ENCODE measurements around the gene NEDD4L.
"Not testable (repeated sequence)": the region's sequence is repeated elsewhere in the genome, so short reads cannot be mapped to it uniquely, and the experiment has no call there.

Gene NEDD4L

GRCh38 chr18:58241877-58242276 is 197.9 kb downstream of the NEDD4L start:
- peak; percentile 94 for DNase-seq

DNA sequence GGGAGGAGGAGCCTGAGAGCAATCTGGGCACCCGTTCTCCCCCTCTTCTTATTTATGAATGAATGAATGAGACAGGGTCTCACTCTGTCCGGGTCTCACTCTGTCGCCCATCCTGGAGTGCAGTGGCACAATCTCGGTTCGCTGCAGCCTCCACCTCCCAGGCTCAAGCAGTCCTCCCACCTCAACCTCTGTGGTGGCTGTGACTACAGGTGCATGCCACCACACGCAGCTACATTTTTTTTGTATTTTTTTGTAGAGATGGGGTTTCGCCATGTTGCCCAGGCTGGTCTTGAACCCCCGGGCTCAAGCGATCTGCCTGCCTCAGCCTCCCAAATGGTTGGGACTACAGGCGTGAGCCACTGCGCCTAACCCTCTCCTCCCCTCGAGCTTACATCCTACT is 198.4 kb downstream of the NEDD4L start:
- DNase-seq: no peak

GRCh38 chr18:58242968-58243367 is 198.9 kb downstream of the NEDD4L start:
- no peak for DNase-seq

DNA sequence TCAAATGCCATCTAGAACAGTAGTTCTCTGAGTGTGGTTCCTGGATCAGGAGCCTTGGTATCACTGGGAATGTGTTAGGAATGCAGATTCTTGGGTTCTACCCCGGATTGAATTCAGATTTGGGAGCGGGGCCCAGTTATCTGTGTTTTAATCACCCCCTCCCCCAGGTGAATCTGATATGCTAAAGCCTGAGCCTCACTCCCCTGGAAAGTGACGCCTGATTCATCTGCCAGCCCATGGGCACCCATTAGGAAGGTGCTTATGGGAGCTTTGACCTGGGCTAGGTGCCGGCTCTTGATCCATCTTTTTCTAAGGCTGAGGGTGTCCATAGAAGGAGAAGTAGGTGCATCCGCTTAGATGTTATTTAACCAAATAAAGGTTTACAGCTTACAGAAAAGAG is 199.4 kb downstream of the NEDD4L start:
- DNase-seq: no peak

GRCh38 chr18:58247363-58247834 is 203.4 kb downstream of the NEDD4L start:
- peak; percentile 12 for DNase-seq

DNA sequence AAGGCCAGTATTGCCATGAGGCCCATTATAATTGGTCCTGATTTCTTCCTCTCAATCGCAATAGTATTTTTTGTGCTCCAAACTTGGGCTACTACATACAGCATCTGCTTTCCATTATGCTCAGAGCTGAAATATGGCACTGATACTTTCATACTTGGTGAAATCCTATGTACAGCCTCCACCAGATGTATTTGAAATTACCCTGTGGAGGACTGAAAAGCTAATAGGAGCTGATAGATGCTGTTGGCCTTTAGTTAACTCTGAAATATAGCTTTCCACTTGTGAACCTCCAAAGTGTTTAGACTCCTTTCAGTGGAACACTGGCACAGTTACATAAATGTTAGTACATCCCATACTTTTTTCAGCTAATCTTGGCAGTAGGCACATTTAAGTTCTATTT is 205.7 kb downstream of the NEDD4L start:
- peak; percentile 47 for DNase-seq

- no peak for DNase-seq
Measured at GRCh38 chr18:58251416-58251815, 207.4 kb downstream of the NEDD4L start.

DNA sequence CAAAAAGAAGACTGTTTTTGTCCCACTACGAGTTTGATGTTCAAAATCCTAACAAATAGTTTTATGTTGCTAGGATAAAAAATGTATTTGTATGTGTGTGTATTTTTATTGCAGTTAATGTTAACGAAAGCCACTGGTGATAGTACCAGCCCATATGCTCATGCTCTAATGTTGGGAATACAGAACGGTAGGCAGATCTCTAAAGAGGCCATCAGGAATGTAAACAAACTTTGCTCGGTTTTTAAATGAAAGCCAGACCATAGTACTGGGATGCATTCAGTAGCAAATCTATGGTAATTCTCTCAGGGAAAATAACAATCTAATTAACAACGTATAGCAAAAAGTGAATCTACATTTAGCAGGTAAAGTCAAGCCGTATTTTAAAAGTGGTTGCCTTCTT is 208.1 kb downstream of the NEDD4L start:
- DNase-seq: peak; percentile 35

DNA sequence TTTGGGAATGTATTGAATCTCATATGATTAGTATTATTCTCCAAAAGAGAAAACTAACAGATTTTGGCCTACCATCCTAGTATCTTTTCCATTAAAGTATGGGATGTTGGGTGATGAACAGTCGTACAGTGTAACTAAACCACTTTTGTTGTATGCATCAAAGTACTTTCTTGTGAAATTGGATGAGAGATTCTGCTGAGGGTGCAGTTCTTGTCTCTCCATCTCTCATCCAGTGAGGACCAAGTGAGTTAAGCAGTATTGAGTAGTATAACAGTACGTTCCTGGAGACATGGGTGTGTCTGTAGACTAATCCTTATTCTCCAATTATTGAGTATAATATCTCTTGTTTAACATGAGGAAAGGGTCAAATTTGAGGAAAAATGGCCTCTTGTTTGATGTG is 209.3 kb downstream of the NEDD4L start:
- DNase-seq: no peak

GRCh38 chr18:58253871-58254270 is 209.8 kb downstream of the NEDD4L start:
- peak; percentile 37 for DNase-seq

DNA sequence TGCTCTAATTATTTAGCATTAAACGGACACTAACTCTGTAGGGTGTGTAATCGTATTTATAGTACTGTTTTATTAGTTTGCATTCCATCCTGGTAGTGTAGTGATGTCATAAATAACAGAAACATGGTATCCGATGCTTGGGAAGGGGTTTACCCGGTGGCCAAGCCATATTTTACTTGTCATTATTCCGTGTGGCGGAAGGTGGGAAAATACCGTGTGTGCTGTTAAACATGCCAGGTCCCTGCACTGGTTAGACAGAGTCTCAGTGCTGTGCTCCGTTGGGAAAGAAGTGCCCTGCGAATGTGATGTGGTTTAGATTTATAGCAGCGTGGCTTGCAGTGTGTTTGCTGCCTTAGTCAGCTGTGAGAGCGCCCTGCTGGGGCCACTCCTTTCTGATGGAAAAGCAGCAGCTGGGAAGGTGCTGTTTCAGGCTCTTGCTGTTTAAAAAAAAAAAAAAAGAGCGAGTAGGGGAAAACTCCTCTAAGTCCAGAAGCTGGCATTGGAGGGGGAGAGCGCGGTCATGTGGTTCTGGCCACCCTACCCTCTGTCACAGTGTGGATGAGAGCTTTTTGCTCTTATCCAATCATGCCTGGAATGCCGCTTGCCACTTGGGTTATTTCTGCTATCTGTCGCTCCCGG is 211.0 kb downstream of the NEDD4L start:
- peak; percentile 59 for DNase-seq

DNA sequence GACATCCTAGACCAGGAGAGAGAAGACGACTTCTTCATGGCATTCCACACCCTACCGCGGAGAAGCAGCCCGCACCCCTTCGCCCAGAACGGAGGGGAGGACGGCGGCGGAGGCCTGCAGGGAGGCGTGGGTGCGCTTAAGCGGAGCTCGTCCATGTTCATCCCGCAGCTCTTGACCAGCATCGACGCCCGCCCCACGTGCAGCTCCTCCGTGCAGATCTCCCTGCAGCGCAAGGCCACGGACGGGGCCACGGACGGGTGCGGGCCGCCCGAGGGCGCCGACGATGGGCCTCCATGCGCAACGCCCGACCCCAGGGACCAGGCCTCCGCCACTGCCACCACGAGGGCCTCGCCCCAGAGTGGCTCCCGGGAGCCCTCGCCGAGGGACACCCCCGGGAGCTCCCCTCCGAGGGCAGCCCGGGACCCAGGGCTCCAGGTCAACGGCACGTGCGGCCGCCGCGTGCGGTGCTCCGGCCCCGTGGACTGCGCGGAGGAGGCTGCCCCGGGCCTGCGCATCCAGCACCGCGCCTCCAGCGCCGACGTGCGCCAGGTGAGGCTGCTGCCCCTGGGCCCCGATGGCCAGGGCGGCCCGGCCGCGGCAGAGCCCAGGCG is 211.8 kb downstream of the NEDD4L start:
- DNase-seq: no peak

GRCh38 chr18:58256316-58257080 is 212.5 kb downstream of the NEDD4L start:
- no peak for DNase-seq

GRCh38 chr18:58257461-58257860 is 213.4 kb downstream of the NEDD4L start:
- DNase-seq: peak; percentile 33

DNA sequence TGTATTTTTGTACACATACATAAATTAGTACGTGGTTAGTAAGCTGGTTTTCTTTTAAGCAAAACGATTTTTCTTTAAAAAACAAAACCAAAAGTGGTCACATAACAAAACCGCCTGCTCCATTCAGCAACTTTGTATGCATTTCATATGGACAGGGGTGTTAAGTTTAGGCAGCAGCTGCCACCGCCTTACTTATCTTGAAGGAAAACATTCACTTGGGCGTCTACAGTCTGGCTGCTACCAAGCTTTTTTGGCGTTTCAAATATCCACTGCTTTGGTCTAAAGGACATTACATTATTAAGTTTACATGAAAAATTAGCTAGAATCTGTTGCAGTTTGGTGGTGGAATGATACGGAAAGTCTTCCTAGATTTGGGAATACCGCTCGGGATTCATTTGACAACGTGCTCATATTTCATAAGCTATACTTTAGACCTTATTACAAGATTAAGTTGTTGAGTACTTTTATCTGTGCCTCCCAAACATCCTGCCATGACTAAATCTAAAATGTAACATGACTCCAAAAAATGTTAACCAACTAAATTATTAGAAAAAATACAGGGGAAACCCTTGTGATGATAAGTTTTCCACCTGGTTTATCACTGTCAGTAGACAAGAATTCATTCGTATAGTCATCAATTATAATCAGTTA is 214.8 kb downstream of the NEDD4L start:
- no peak for DNase-seq

DNA sequence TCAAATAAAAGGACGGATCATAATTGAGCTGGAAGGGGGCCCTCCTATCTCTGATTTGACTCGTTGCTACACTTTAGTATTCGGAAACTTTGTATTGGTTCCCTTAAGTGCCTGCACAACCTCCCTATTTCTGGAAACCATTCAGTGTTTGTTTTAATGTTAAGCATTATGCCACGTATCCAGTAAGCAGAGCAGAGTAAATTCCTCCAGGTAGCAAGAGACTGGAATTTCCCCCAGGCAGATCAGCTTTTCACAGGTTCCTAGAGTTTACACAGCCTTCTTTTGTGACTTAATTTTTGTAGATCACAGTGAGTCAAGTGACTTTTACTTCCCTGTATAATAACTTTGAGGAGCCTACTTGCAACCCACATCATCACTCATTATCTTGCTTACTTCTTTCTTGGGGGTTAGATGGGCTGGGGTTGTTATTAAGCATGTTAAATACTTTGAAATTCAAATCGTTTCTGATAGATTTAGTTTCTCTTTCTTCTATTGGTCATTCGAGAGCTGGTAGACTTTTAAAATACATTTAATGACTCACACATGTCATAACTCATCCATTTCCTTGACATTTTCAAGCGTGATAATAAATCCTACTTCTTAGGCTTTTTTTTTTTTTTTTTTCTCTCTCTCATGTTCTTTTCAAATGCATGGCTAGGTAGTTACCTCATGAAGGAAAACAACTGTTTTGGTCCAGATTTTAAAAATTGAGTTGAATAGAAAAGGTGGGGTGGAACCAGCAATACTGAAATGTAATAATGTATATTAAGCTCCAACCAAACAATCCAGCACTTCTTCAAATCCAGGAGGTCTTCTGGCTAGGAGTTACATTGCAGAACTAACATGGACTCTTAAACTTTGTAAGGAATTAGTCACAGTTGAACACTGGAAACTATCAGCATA is 219.3 kb downstream of the NEDD4L start:
- peak; percentile 28 for DNase-seq

DNA sequence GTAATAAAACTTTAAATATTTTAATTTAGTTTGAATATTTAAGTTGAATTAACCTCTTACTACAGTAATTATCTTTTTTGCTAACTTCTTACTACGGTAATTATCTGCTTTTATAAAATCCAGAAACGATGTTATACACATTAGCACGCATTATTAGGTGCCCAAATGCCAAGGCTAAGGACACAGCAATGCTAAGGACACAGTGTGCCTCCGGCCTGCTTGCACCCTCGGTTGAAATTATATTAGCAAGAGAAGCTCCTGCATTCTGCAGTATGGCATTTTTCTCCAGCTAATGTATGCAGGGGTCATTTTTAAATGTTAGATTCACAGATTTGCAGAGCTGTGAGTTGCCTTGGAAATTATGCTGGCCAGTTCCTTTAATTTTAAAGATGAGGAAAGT is 220.0 kb downstream of the NEDD4L start:
- DNase-seq: no peak

DNA sequence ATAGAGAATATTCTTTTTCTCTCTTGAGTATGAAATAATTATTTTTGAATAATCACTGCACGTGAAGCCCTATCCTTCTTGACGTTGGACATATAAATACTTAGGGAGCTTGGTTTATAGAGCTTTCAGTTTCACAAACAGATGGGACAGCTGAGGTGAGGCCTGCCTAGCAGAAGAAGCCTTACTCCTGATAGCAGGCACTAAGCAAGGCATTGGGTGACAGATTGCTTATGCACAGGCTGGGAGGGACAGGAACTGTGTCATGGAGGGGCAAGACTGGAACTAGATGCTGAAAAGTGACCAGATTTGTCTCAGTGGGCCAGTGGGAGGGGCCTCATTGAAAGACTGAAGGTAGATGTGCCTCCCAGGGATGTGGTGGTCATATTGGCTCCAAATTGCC is 220.8 kb downstream of the NEDD4L start:
- DNase-seq: no peak

- DNase-seq: not testable (repeated sequence)
Measured at GRCh38 chr18:58265489-58265888, 221.5 kb downstream of the NEDD4L start.

DNA sequence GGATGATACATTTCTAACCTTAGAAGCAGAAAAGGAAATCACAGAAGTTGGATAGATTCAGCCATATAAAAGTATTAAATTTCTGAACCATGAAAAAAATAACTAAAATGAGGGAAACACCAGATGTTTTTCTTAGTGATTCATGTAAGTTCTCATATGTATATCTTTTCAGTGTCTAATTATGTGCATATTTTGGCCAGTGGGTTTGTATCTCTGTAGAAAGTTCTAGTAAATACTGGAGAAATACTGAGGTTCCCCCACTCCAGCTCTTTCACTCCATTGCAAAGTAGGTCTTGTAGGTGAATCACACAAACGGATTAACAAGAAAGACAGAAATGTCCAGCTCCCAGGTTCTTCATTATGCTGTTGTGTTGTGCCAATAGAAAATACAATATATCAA is 222.3 kb downstream of the NEDD4L start:
- no peak for DNase-seq

DNA sequence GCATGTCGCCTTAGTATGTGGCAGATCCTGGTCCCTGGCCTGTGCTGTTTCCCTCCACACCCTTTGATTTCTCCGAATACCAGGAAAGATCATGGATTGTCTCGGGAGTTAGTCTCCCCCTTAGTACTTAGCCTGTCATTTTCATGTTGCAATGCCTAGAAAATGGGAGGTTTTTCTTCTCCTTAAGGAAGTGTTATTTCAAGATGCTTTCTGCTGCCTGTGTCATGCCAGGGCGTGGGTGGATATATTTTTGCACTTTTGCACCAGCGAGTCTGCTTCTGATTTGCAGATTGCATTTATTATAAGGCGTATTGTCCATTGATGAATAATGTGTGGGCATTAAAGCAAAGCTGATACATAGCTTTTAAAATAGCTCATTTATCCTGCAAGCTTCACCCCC is 223.5 kb downstream of the NEDD4L start:
- DNase-seq: peak; percentile 28

- peak; percentile 37 for DNase-seq
Measured at GRCh38 chr18:58268849-58269248, 224.8 kb downstream of the NEDD4L start.
